Mucosa of descending colon (tissue), 3 donors: ENCODE data around the gene BAG3. TPM values are rescaled to one million over a fixed set of nuclear protein-coding genes. Genes with fewer than 3 reads are reported as not detected.

Experiments used
- ATAC-seq: fragments of 200-7000 bp; cut with Tn5 transposase; one replicate; pipeline ENCODE4 v1.9.1; 2020; ENCODE audit warnings: mild to moderate bottlenecking, moderate library complexity
- DNase-seq, 3 donors: peaks; one replicate each; pipeline ENCODE4 v3.0.0-alpha.2; 2020
- H3K36me3 ChIP-seq: fragments of 200-600 bp; one replicate; pipeline ENCODE4 v1.8.0; 2021; ENCODE audit warnings: low read depth, mild to moderate bottlenecking
- H3K4me1 ChIP-seq: fragments of 200-600 bp; one replicate; pipeline ENCODE4 v1.8.0; 2021; ENCODE audit warnings: low read depth, mild to moderate bottlenecking
- H3K4me3 ChIP-seq: fragments of 200-600 bp; one replicate; pipeline ENCODE4 v1.8.0; 2021; ENCODE audit warnings: mild to moderate bottlenecking
- H3K9me3 ChIP-seq: fragments of 200-600 bp; one replicate; pipeline ENCODE4 v1.8.0; 2021; ENCODE audit warnings: mild to moderate bottlenecking
- CTCF ChIP-seq: fragments of 200-600 bp; IDR thresholded peaks from one replicate; pipeline ENCODE4 v1.8.0; 2022; ENCODE audit warnings: antibody characterized with exemption, mild to moderate bottlenecking
- intact Hi-C, 2 donors: fragments of 100-400 bp; cut with DNase I in 1 of 2; cut with micrococcal nuclease in 1 of 2; formaldehyde crosslinking; loops; one replicate each; pipeline versions ENCODE4 v1.11.0 to v1.11.1; 2022; cut with DNase I, micrococcal nuclease
- total RNA-seq, 3 donors: library from RNA; stranded (reverse); fragmentation: NEBNext Ultra II Directional in 2 of 3; extraction: Animal tissue kit (Norgen Biotek cat#: 25700) in 2 of 3; gene quantifications; one replicate each; pipeline versions ENCODE4 v1.2.1 to v1.2.4, GENCODE V29; 2021 to 2023
- donor health status: DM: no; HTN: no; CAD: no; lungs with moderate emphysema.
- donor health status: DM: no; HTN: no; CAD: no.
- donor health status: DM: no; HTN: yes; CAD: no.

BAG3 gene
- total RNA-seq, 3 donors from 2014 or later, result 15.4 to 55.9 (median 26.3) TPM

DNA sequence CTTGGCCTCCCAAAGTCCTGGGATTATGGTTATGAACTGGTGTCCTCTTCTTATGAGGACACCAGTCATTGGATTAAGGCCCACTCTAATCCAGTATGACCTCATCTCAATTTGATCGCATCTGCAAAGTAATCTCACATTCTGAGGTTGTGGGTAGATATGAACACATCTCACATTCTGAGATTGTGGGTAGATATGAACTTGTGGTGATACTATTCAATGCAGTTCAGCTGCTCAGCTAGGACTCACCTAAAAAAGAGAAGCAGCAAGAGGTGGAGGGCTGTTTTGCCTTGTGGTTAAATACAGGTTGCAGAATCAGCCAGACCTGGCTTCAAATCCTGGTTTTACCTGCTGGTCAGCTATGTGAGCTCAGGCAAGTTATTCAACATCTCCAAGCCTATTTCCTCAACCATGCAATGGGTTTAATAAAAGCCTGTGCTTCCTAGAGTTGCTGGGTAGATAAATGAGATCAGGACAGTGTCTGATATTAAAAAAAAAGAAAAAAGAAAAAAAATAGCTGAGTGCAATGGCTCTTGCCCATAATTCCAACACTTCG lies 8.5 kb upstream of the BAG3 start:
- Histone ChIP-seq H3K4me3 (no peak overlapping the region), H3K4me1 (no peaks in the 10 kb centered on the region), H3K9me3 (no peaks in the 10 kb centered on the region), H3K36me3 (no peaks in the 10 kb centered on the region)
- intact Hi-C loops, result no loop called here
- ATAC-seq, result peak; percentile 34
- TF ChIP-seq CTCF, result no peak
- no peak for DNase-seq

GRCh38 chr10:119643306-119644204 lies 7.6 kb upstream of the BAG3 start:
- intact Hi-C loops, result no loop called here
- no peak for DNase-seq
- no peak for ATAC-seq
- Histone ChIP-seq H3K36me3 (no peaks in the 10 kb centered on the region), H3K4me1 (no peaks in the 10 kb centered on the region), H3K4me3 (no peak overlapping the region), H3K9me3 (no peaks in the 10 kb centered on the region)
- no peak for TF ChIP-seq CTCF

DNA sequence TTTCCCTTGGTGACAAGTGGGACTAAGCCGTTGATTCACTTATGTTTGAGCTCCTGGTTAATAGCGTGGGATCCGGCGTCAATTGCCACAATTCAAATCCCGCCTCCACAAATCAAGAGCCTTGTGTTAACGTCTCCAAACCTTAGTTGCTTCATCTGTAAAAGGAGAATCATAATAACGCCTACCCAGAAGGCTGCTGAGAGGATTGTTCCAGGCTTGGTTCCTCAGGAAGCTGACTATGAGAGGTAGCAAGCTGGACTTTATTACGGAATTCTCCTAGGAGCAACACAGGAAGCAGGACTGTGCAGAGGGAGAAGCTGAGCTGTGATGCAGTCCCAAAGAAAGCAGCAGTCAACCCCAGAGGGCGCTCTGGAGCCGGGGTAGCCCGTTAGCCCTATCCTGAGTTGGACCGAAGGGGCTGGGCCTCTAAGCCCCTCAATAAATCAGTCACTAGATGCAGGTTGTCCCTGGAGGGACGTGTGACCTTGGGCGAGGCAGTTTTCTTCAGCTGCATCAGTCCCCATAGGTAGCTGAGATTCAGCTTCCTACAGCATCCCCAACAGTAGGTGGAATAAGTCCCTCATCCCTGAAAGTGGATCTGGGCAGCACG lies 6.9 kb upstream of the BAG3 start:
- intact Hi-C loops, result no loop called here
- ATAC-seq, result no peak
- no peaks in the 10 kb centered on the region for H3K9me3 ChIP-seq
- DNase-seq, result no peak
- no peaks in the 10 kb centered on the region for H3K36me3 ChIP-seq
- no peaks in the 10 kb centered on the region for H3K4me1 ChIP-seq
- TF ChIP-seq CTCF, result no peak
- no peak overlapping the region for H3K4me3 ChIP-seq

DNA sequence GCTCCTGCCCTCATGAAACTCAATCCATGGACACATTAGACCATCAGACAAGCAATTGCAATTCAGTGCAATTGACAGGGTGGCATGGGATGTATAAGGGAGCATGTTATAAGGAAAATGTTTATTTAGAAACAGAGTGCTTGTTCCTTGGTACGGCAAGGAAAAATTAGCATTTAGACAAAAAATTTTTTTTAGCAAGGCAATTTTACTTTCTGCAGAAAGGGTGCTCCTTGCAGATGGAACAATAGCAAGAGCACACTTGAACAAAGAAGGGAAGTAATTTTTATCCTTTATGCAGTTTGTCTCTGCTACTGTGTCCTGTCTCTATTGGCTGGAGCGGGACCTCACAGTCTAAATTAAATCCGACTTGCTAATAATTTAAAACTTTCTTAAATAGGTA lies 6.2 kb upstream of the BAG3 start:
- no peak for DNase-seq
- Histone ChIP-seq H3K36me3 (no peaks in the 10 kb centered on the region), H3K4me1 (no peaks in the 10 kb centered on the region), H3K4me3 (no peak overlapping the region), H3K9me3 (no peaks in the 10 kb centered on the region)
- intact Hi-C loops, result no loop called here
- TF ChIP-seq CTCF, result no peak
- no peak for ATAC-seq

DNA sequence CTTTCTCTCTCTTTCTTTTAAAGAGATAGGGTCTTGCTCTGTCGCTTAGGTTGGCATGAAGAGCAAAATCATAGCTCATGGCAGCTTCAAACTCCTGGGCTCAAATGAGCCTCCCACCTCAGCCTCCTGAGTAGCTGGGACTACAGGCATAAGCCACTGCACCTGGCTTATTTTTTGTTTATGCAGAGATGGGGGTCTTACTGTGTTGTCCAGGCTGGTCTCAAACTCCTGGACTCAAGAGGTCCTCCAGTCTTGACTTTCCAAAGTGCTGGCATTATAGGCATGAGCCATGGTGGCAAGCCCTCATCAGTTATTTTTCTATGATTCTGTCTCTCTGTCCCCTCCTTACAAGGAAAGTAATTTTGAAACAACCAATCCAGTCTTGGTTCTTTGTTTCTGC lies 1.1 kb upstream of the BAG3 start:
- H3K4me1 ChIP-seq, result peaks cover 15% of the 10 kb centered on the region
- TF ChIP-seq CTCF, result no peak
- no peaks in the 10 kb centered on the region for H3K9me3 ChIP-seq
- ATAC-seq, result no peak
- H3K4me3 ChIP-seq, result no peak overlapping the region
- H3K36me3 ChIP-seq, result no peaks in the 10 kb centered on the region
- intact Hi-C loops, result no loop called here
- no peak for DNase-seq
